SK-MEL-5 (cell line): Measurements from ENCODE around the gene ARID1B. TPM values are rescaled to one million over a fixed set of nuclear protein-coding genes. Genes with fewer than 3 reads are reported as not detected.
"Not testable (repeated sequence)": the region's sequence is repeated elsewhere in the genome, so short reads cannot be mapped to it uniquely, and the experiment has no call there.

Experiments used
- DNase-seq: peaks from one replicate; pipeline ENCODE4 v3.0.0-alpha.2; 2016; ENCODE audit warnings: low read depth, low spot score
- in situ Hi-C: cut with HindIII; loops from 2 replicates; pipeline ENCODE4 v1.10.0; 2016; ENCODE audit warnings: low sequenced_read_pairs, high pct_unique_total_duplicates, low pct_unique_long_range_greater_than_20kb
- total RNA-seq: library from RNA; depleted of rRNA; stranded (reverse); fragments of >200 nt; shearing (Covaris generic); gene quantifications from 2 replicates; pipeline ENCODE4 v1.2.3, GENCODE V29; 2014

Gene ARID1B
- total RNA-seq, 1 experiment from 2014 or later = 20.0 TPM

GRCh38 chr6:156975414-156975813 is 198.2 kb downstream of the ARID1B start:
- no peak for DNase-seq
- in situ Hi-C loops = no loop called here

DNA sequence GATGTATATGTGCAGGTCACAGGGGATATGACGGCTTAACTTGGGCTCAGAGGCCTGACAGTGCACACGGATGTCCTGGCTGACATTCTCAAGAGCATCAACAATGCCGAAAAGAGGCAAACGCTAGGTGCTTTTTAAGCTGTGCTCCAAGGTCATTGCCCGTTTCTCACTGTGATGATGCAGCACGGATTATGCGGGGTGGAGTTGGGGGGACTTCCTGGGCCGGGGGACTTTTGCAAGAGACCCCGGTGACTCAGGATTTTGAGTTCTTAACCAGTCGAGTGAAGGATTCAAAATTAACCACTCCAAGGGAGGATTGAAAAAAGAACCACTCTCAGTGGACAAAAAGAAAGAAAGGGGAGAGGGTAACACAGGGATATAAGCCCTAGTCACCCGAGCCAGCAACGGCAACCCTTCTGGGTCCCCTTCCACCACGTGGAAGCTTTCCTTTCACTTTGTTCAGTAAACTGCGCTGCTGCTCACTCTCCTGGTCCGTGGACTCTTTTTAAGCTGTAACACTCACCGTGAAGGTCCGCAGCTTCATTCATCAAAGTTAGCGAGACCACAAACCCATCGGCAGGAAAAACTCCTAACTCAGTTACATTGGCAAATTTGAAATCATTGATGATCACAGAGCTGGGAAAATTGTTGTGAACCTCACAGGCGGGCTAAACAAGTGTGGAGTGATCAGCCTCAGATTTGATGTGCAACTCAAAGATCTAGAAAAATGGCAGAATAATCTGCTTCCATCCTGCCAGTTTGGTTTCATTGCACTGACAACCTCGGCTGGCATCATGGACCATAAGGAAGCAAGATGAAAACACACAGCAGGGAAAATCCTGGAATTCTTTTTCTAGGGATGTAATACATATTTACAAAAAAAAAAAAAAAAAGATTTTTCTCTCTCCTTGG is 199.3 kb downstream of the ARID1B start:
- DNase-seq = no peak
- in situ Hi-C loops = no loop called here

GRCh38 chr6:156977527-156978291 is 200.5 kb downstream of the ARID1B start:
- in situ Hi-C loops = no loop called here

GRCh38 chr6:156978948-156979347 is 201.8 kb downstream of the ARID1B start:
- no peak for DNase-seq

More at GRCh38 chr6:156977527-156978291, 200.5 kb downstream of the ARID1B start:
- peak; percentile 42 for DNase-seq

GRCh38 chr6:156980515-156980914 is 203.3 kb downstream of the ARID1B start:
- peak; percentile 48 for DNase-seq
- in situ Hi-C loops = no loop called here

More at GRCh38 chr6:156978948-156979347, 201.8 kb downstream of the ARID1B start:
- in situ Hi-C loops = no loop called here

- no peak for DNase-seq
- in situ Hi-C loops = no loop called here
These were observed 203.8 kb downstream of the ARID1B start for GRCh38 chr6:156980948-156981347.

DNA sequence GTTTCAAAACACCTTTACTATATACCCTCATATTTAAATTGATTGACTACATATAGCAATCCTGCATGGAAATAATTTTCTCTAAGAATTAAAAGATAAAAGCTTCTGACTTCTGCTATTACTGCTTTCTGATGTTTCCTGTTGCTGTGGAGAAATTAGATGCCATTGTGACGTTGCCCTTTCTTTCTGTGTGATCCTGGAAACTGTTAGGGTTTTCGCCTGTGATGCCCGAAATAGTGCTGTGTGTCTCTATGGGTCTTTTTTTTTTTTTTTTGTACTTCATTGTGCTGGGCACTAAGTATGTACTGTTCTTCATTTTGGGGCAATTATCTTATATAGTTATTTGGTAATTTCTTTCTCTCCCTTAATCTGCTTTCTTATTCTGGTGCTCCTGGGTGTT is 205.0 kb downstream of the ARID1B start:
- DNase-seq = no peak

DNA sequence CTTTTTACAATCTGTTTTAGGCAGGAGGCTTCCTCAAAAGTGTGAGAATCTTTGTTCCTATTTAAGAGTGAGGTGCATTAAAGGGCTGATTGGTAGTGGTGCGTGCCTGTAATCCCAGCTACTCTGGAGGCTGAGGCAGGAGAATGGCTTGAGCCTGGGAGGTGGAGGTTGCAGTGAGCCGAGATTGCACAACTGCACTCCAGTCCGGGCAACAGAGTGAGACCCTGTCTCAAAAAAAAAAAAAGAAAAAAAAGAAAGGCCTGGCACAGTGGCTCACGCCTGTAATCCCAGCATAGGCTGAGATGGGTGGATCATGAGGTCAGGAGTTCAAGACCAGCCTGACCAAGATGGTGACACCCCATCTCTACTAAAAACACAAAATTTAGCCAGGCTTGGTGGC is 205.7 kb downstream of the ARID1B start:
- in situ Hi-C loops = not testable (repeated sequence)

More for the DNA sequence above, 205.0 kb downstream of the ARID1B start:
- in situ Hi-C loops = no loop called here

DNA sequence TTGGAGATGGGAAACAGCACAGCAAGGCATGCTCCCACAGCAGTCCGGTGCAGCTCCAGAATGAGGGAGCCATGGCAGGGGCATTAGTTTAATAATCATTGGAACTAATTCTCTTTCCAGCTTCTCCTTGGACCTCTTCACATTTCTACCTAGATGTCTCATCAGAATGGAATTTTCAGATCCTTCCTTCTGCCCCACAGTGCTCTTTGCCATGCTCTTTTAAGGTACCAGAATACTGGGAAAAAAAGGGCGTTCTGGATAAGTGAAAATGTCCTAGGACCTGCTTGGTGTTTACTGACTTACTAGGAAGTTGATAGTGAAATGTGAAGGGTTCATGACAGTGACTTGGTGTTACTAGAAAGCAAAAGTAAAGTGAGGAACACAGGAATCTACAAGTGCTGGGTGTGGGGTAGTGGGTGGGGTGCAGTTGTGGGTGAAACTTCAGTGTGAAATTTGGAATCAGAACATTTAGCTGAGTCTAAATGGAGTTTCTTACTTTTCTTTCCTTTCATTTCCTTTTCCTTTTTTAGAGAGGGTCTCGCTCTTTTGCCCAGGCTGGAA is 207.1 kb downstream of the ARID1B start:
- no peak for DNase-seq
- in situ Hi-C loops = no loop called here

More for the DNA sequence above, 205.7 kb downstream of the ARID1B start:
- not testable (repeated sequence) for DNase-seq

GRCh38 chr6:156985309-156985708 is 208.1 kb downstream of the ARID1B start:
- in situ Hi-C loops = no loop called here
- no peak for DNase-seq

DNA sequence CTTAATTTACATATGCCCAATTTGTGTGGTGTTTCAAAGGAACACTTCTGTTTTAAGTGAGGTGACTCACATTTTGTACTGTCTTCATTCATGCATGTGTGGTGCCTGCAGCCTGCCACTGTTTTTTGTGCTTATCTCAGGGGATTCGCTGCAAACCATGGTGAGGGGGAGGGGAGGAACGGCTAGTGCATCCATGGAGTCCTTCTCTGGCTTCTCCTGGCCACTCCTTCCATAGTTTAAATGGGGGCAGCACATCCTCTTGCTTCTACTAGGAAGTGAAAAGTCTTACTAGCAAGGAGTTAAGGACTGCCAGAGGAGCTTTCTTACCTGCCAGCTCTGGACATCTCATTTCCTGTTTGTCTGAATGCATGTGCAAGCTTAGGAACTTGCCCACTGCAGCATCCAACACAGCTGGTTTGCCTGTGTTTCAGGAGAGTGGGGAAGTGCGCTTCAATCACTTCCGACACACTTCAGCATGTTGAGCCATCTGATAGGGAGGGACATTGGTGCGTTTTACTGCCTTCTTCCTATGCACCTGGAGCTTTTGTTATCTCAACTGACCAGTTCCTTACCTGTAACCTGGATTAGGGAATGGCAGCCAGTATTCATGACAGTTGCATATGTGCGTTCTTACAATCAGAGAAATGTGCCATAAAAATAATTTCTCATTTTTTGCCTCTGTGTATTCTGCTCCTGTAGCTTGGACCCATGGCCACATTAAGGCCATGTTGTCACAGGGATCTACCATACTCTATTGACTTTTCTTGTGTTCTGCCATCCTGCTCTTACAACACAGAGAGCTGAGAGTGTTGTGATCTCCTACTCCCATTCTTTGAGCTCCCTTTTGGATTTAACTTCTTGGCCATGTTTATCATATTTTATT is 211.3 kb downstream of the ARID1B start:
- in situ Hi-C loops = no loop called here
- DNase-seq = no peak

- in situ Hi-C loops = no loop called here
- DNase-seq = no peak
These were observed 212.1 kb downstream of the ARID1B start for GRCh38 chr6:156989159-156989806.

DNA sequence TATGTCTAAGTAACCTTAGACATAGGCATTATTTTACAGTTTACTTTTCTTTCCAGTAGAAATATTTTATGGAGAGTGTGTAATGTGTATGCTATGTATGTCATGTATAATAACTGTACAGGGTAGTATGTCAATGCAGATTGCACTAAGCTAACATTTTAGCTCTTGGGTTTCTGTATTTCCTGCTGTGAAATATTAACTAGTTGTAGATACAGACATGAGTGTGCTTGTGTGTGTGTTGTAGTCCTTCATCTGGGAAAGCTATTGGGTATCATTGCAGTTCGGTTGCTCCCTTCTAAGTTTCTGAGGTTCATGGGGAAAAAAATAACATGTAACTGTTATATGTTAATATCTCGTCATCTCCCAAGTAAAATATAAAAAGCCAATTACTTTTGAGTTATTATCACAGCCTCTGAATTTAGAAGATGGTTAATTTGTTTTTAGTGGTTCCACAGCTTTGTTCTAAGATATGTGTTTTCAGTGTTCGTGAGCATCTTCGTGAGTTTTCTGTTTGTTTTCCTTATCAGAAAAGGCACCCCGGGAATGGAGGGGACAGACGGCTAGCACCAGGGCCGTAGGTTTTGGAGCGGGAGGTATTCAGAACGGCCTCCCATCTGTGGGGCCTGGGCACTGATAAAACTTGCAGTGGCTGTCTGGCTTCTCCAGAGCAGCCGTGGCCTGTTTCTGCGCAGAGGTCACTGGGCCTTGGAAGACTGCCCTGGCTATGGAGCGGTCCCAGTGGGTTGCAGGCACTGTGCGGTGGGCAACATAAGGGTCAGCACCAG is 215.0 kb downstream of the ARID1B start:
- DNase-seq = no peak
- in situ Hi-C loops = no loop called here

GRCh38 chr6:156993713-156994112 is 216.5 kb downstream of the ARID1B start:
- in situ Hi-C loops = no loop called here
- no peak for DNase-seq

GRCh38 chr6:156994215-156995076 is 217.3 kb downstream of the ARID1B start:
- no peak for DNase-seq
- in situ Hi-C loops = no loop called here
